Measurements from ENCODE around the gene RNF17. TPM values are rescaled to one million over a fixed set of nuclear protein-coding genes. Genes with fewer than 3 reads are reported as not detected.

The RNF17 gene
- total and polyA plus RNA-seq, 10 of the 15 experiments (the other 5 are each of a cell fraction or from before 2014, with no cell fraction given) = not detected

DNA sequence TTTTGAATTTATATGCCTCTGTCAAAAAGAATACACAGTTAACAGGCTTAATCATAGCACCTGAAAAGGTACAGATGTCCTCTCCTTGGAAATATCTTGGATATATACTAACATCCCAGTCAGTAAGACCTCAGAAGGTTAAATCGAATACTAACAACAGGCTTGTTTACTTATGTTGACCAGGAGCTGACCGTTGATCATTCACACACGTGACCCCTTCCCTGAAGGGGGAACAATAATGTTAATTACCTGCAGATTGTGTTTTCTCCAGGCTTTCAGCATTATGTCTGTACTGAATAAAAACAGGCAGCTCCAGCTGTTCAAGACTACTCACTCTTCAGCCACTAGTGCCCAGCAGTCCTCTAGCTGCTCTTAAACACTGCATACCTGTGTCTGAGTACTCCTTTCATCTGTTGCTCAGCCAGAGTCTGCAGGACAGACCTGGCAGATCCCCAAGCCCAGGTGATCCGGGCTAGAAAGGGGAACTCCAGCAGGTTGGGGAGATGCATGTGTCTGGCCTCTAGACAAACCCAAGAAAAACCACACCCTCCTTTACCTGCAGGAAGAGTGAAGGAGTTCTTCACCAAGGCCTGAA, 163.9 kb downstream of the RNF17 start:
- ChIA-PET RAD21 (ENCODE audit: unreplicated experiment) (no interaction called here), POLR2A (no interaction called here), CTCF (no interaction called here), SMC1A (ENCODE audit: uncharacterized antibody, unreplicated experiment) (no interaction called here)
- intact Hi-C loops (cut with micrococcal nuclease; ENCODE audit: unreplicated experiment) = loop anchor here (10.0 kb wide), 1 partner anchor 357 kb away; the partner anchor contains the start of gene MTMR6
- DNase-seq (ENCODE audit: low read depth, low spot score) = no peak
- no peak overlapping the region for H2AFZ ChIP-seq (ENCODE audit: control insufficient read depth, low read depth, low read length)
- peaks cover 4% of the 10 kb centered on the region; the same call in 1 of the 2 replicates for H3K4me1 ChIP-seq (ENCODE audit: control insufficient read depth, insufficient read depth, low read length)
- H3K79me2 ChIP-seq (ENCODE audit: control insufficient read depth, insufficient read depth, low read length) = no peaks in the 10 kb centered on the region
- 80% methylated on average over 4 of the region's 4 CpGs for WGBS (ENCODE audit: insufficient coverage, insufficient replicate concordance, low lambda C conversion rate, missing lambda C conversion rate)
- ATAC-seq = no peak
- H3K27ac ChIP-seq (ENCODE audit: control insufficient read depth, insufficient read depth) = no peak overlapping the region
- H4K20me1 ChIP-seq (ENCODE audit: control insufficient read depth, insufficient read depth) = no peaks in the 10 kb centered on the region
- no peak for TF ChIP-seq GABPA (IDR thresholded peaks at IDR 0.05; ENCODE audit: low read depth)
- no peak for TF ChIP-seq FOXK2 (IDR thresholded peaks at IDR 0.05)
- TF ChIP-seq, protein P1, sequence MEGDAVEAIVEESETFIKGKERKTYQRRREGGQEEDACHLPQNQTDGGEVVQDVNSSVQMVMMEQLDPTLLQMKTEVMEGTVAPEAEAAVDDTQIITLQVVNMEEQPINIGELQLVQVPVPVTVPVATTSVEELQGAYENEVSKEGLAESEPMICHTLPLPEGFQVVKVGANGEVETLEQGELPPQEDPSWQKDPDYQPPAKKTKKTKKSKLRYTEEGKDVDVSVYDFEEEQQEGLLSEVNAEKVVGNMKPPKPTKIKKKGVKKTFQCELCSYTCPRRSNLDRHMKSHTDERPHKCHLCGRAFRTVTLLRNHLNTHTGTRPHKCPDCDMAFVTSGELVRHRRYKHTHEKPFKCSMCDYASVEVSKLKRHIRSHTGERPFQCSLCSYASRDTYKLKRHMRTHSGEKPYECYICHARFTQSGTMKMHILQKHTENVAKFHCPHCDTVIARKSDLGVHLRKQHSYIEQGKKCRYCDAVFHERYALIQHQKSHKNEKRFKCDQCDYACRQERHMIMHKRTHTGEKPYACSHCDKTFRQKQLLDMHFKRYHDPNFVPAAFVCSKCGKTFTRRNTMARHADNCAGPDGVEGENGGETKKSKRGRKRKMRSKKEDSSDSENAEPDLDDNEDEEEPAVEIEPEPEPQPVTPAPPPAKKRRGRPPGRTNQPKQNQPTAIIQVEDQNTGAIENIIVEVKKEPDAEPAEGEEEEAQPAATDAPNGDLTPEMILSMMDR (IDR thresholded peaks at IDR 0.05 in 2 of 3, conservative IDR thresholded peaks at IDR 0.05 in 1 of 3; ENCODE audit: control insufficient read depth in 2 of 3, extremely low read depth in 1 of 3, insufficient read depth in 1 of 3, low read depth in 3 of 3, low read length in 3 of 3) = no peak
- TF ChIP-seq MTA2 (IDR thresholded peaks at IDR 0.05; ENCODE audit: low read depth) = no peak
- TF ChIP-seq, protein P2, sequence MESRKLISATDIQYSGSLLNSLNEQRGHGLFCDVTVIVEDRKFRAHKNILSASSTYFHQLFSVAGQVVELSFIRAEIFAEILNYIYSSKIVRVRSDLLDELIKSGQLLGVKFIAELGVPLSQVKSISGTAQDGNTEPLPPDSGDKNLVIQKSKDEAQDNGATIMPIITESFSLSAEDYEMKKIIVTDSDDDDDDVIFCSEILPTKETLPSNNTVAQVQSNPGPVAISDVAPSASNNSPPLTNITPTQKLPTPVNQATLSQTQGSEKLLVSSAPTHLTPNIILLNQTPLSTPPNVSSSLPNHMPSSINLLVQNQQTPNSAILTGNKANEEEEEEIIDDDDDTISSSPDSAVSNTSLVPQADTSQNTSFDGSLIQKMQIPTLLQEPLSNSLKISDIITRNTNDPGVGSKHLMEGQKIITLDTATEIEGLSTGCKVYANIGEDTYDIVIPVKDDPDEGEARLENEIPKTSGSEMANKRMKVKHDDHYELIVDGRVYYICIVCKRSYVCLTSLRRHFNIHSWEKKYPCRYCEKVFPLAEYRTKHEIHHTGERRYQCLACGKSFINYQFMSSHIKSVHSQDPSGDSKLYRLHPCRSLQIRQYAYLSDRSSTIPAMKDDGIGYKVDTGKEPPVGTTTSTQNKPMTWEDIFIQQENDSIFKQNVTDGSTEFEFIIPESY (IDR thresholded peaks at IDR 0.05) = no peak
- H3K9ac ChIP-seq (ENCODE audit: control insufficient read depth, insufficient read depth, low read length) = no peak overlapping the region
- FAIRE-seq = no peak
- H3K4me2 ChIP-seq (ENCODE audit: control insufficient read depth, insufficient read depth) = no peak overlapping the region
- H3K4me3 ChIP-seq = no peak overlapping the region
- in situ Hi-C loops (cut with MboI) = no loop called here
- no peaks in the 10 kb centered on the region; a peak in 1 of 4 replicates for H3K27me3 ChIP-seq (replicated peaks in 1 of 2; ENCODE audit: control insufficient read depth in 2 of 2, insufficient read depth in 2 of 2, low read length in 1 of 2)
- no peaks in the 10 kb centered on the region; the same call in 1 of the 3 replicates for H3K9me3 ChIP-seq (replicated peaks; ENCODE audit: control insufficient read depth, insufficient read depth, low read length)
- no TSS peak for BruUV-seq (replicated peaks)
- no peaks in the 10 kb centered on the region for H3K36me3 ChIP-seq (ENCODE audit: control insufficient read depth in 2 of 2, insufficient read depth in 2 of 2, low read length in 1 of 2)

Data from GM12878 (cell line).